Neuronal stem cell (in vitro differentiated cells): Measurements from ENCODE around the gene DYNLRB2.

Source experiments
- DNase-seq: peaks from one replicate; pipeline ENCODE4 v3.0.0-alpha.2; 2013; ENCODE audit warnings: low spot score
- H2AFZ ChIP-seq: one replicate; pipeline ENCODE4 v1.6.1; 2013; ENCODE audit warnings: mild to moderate bottlenecking, low read length, inconsistent platforms
- H2AK5ac ChIP-seq: 2 replicates; pipeline ENCODE4 v1.6.1; 2013; ENCODE audit warnings: low read depth, mild to moderate bottlenecking, inconsistent platforms, low read length, moderate library complexity, mixed read lengths
- H2BK120ac ChIP-seq: 2 replicates; pipeline ENCODE4 v1.6.1; 2013; ENCODE audit warnings: low read depth, mild to moderate bottlenecking, inconsistent platforms, low read length, moderate library complexity, mixed read lengths
- H2BK12ac ChIP-seq: one replicate; pipeline ENCODE4 v1.6.1; 2013; ENCODE audit warnings: low read length, inconsistent platforms
- H2BK15ac ChIP-seq: 2 replicates; pipeline ENCODE4 v1.6.1; 2013; ENCODE audit warnings: mild to moderate bottlenecking, low read length, inconsistent platforms, mixed read lengths
- H2BK5ac ChIP-seq: one replicate; pipeline ENCODE4 v1.6.1; 2013; ENCODE audit warnings: inconsistent platforms, mild to moderate bottlenecking, low read length, moderate library complexity
- H3K14ac ChIP-seq: one replicate; pipeline ENCODE4 v1.6.1; 2013; ENCODE audit warnings: low read length, inconsistent platforms
- H3K18ac ChIP-seq: 2 replicates; pipeline ENCODE4 v1.6.1; 2013; ENCODE audit warnings: low read length, inconsistent platforms
- H3K23ac ChIP-seq: 2 replicates; pipeline ENCODE4 v1.6.1; 2013; ENCODE audit warnings: low read depth, mild to moderate bottlenecking, mixed read lengths, low read length, inconsistent platforms; ENCODE audit not compliant: poor library complexity
- H3K27ac ChIP-seq: replicated peaks from 3 replicates; pipeline ENCODE4 v1.5.1; 2013; ENCODE audit warnings: low read length, inconsistent platforms
- H3K27me3 ChIP-seq, 3 experiments: 2 replicates each; pipeline ENCODE4 v1.6.1; 2013; ENCODE audit warnings: low read length in 3 of 3, mild to moderate bottlenecking in 2 of 3, inconsistent platforms in 1 of 3, low read depth in 1 of 3, mixed read lengths in 1 of 3, moderate library complexity in 1 of 3; ENCODE audit not compliant: control insufficient read depth in 3 of 3, insufficient read depth in 3 of 3
- H3K36me3 ChIP-seq, 2 donors: replicated peaks in 1 of 2; 2 replicates each; pipeline ENCODE4 v1.6.1; 2013; ENCODE audit warnings: low read length in 2 of 2; ENCODE audit not compliant: control insufficient read depth in 2 of 2, insufficient read depth in 2 of 2
- H3K4ac ChIP-seq: 2 replicates; pipeline ENCODE4 v1.6.1; 2013; ENCODE audit warnings: inconsistent platforms, mild to moderate bottlenecking, low read length, moderate library complexity
- H3K4me1 ChIP-seq, 2 donors: 1 replicate in 1 of 2; 2 replicates in 1 of 2; pipeline ENCODE4 v1.6.1; 2013; ENCODE audit warnings: low read length in 2 of 2, low read depth in 1 of 2; ENCODE audit not compliant: control insufficient read depth in 2 of 2, insufficient read depth in 1 of 2
- H3K4me2 ChIP-seq: one replicate; pipeline ENCODE4 v1.6.1; 2013; ENCODE audit warnings: mild to moderate bottlenecking, low read length, inconsistent platforms; ENCODE audit not compliant: insufficient read depth, poor library complexity, severe bottlenecking
- H3K4me3 ChIP-seq, 2 donors: 2 replicates each; pipeline ENCODE4 v1.5.1; 2013; ENCODE audit warnings: low read length in 2 of 2, mild to moderate bottlenecking in 2 of 2, inconsistent platforms in 1 of 2, moderate library complexity in 1 of 2
- H3K79me1 ChIP-seq: one replicate; pipeline ENCODE4 v1.6.1; 2013; ENCODE audit warnings: low read depth, mild to moderate bottlenecking, inconsistent platforms, low read length, moderate library complexity
- H3K9ac ChIP-seq: one replicate; pipeline ENCODE4 v1.6.1; 2013; ENCODE audit warnings: mild to moderate bottlenecking, low read depth, low read length, inconsistent platforms; ENCODE audit not compliant: poor library complexity
- H3K9me3 ChIP-seq, 2 donors: replicated peaks in 1 of 2; 2 replicates each; pipeline versions ENCODE3 to v1.6.1; 2013; ENCODE audit warnings: low read length in 2 of 2, mild to moderate bottlenecking in 2 of 2, inconsistent platforms in 1 of 2, low read depth in 1 of 2, mixed read lengths in 1 of 2, moderate library complexity in 1 of 2; ENCODE audit not compliant: control insufficient read depth in 2 of 2, insufficient read depth in 1 of 2
- H4K8ac ChIP-seq: one replicate; pipeline ENCODE4 v1.6.1; 2013; ENCODE audit warnings: low read depth, mild to moderate bottlenecking, inconsistent platforms, low read length, moderate library complexity
- H4K91ac ChIP-seq: one replicate; pipeline ENCODE4 v1.6.1; 2013; ENCODE audit warnings: low read length, low read depth, mild to moderate bottlenecking, inconsistent platforms; ENCODE audit not compliant: poor library complexity
- WGBS, 2 donors: extraction: QIAGEN DNeasy Blood & Tissue Kit; methylation state at CpG; one replicate each; pipeline ENCODE4 v1.1.7; 2013; ENCODE audit warnings: missing lambda C conversion rate in 2 of 2, mixed read lengths in 1 of 2; ENCODE audit not compliant: insufficient read length in 2 of 2, insufficient replicate concordance in 1 of 2; ENCODE audit errors: extremely low coverage in 2 of 2; 5-methylcytosine and 5-hydroxymethylcytosine counted together

Gene DYNLRB2

DNA sequence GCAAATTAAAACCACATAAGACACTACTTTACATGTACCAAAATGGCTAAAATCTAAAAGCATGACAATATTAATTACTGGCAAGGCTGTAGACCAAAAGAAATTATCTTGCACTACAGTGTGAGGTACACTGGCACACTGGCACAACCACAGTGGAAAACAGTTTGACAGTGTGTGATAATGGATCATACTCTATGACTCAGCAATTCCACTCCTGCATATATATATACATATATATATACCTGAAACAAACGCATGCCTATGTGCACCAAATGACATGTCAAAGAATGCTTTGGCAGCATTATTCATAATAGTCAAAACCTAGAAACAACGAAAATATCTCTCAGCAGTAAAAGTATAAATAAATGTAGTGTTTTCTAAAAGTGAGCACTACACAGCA is 4.6 kb upstream of the DYNLRB2 start:
- no peaks in the 10 kb centered on the region for H3K27me3 ChIP-seq

DNA sequence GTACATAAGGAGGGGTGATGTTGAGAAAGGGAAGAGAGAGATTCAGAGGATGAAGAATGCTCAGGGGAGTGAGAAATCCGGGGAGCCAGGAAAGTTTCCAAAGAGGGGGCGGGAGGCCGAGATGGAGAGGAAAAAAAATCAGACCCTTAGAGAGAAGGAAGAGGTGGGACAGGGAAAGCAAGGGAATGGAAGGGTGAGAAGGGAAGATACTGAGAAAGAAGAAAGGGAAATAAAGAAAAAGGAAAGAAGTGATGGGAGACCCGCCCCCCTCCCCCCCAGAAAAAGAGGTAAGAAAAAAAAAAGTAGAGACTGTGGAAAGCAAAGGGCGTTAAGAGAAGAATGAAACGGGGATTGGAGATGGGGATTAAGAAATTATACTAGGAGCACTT is 507 bp downstream of the DYNLRB2 start:
- H2BK120ac ChIP-seq, result no peak overlapping the region
- no peak overlapping the region for H3K4ac ChIP-seq
- H4K8ac ChIP-seq, result no peak overlapping the region
- no peaks in the 10 kb centered on the region for H3K36me3 ChIP-seq
- H3K4me2 ChIP-seq, result peak overlapping the region; percentile 86
- H3K4me1 ChIP-seq, result peaks cover 0 to 3% of the 10 kb centered on the region in 2 donors
- H3K79me1 ChIP-seq, result no peaks in the 10 kb centered on the region
- no peak overlapping the region for H2BK5ac ChIP-seq
- H2AFZ ChIP-seq, result peak overlapping the region; percentile 91
- peak overlapping the region; percentile 59 to 91 for H3K4me3 ChIP-seq
- H3K9ac ChIP-seq, result no peak overlapping the region
- H4K91ac ChIP-seq, result no peak overlapping the region
- DNase-seq, result no peak
- no peak overlapping the region for H2BK12ac ChIP-seq
- no peak overlapping the region for H2BK15ac ChIP-seq
- H3K18ac ChIP-seq, result no peak overlapping the region
- WGBS, 2 donors, result 100% methylated on average over 2 of the region's 6 CpGs; no CpG with 5 or more reads in 1 of the 2 donors
- H3K23ac ChIP-seq, result no peak overlapping the region
- no peaks in the 10 kb centered on the region for H3K27me3 ChIP-seq
- no peak overlapping the region for H3K14ac ChIP-seq
- no peaks in the 10 kb centered on the region for H3K9me3 ChIP-seq
- no peak overlapping the region for H2AK5ac ChIP-seq
- no peak overlapping the region for H3K27ac ChIP-seq

More for the DNA sequence above, 4.6 kb upstream of the DYNLRB2 start:
- Histone ChIP-seq H2BK12ac (no peak overlapping the region), H3K4ac (no peak overlapping the region), H3K79me1 (no peaks in the 10 kb centered on the region), H3K9me3 (no peaks in the 10 kb centered on the region), H3K27ac (no peak overlapping the region), H2AFZ (no peak overlapping the region), H2BK15ac (no peak overlapping the region), H3K14ac (no peak overlapping the region), H4K8ac (no peak overlapping the region), H2BK5ac (no peak overlapping the region), H3K4me1 (peaks cover 0 to 3% of the 10 kb centered on the region in 2 donors), H2BK120ac (no peak overlapping the region), H4K91ac (no peak overlapping the region), H3K36me3 (no peaks in the 10 kb centered on the region), H2AK5ac (no peak overlapping the region), H3K4me2 (no peak overlapping the region), H3K4me3 (no peak overlapping the region), H3K18ac (no peak overlapping the region), H3K23ac (no peak overlapping the region), H3K9ac (no peak overlapping the region)
- no peak for DNase-seq
- no CpG with 5 or more reads among the region's 2 CpGs for WGBS, 2 donors

GRCh38 chr16:80543162-80543561 is 2.4 kb downstream of the DYNLRB2 start:
- Histone ChIP-seq H2BK12ac (no peak overlapping the region), H3K9me3 (no peaks in the 10 kb centered on the region), H3K27me3 (no peaks in the 10 kb centered on the region), H3K23ac (no peak overlapping the region), H3K9ac (no peak overlapping the region), H3K4ac (no peak overlapping the region), H2BK15ac (no peak overlapping the region), H2AK5ac (no peak overlapping the region), H2BK120ac (no peak overlapping the region), H3K79me1 (no peaks in the 10 kb centered on the region), H2BK5ac (no peak overlapping the region), H3K27ac (no peak overlapping the region), H3K4me2 (no peak overlapping the region), H3K18ac (no peak overlapping the region), H3K36me3 (no peaks in the 10 kb centered on the region), H4K91ac (no peak overlapping the region), H3K4me1 (peaks cover 0 to 3% of the 10 kb centered on the region in 2 donors), H2AFZ (no peak overlapping the region), H3K14ac (no peak overlapping the region), H3K4me3 (no peak overlapping the region), H4K8ac (no peak overlapping the region)
- WGBS, 2 donors, result no CpG with 5 or more reads among the region's 2 CpGs
- DNase-seq, result no peak

GRCh38 chr16:80544326-80544725 is 3.5 kb downstream of the DYNLRB2 start:
- Histone ChIP-seq H3K14ac (no peak overlapping the region), H2AFZ (no peak overlapping the region), H3K36me3 (no peaks in the 10 kb centered on the region), H3K79me1 (no peaks in the 10 kb centered on the region), H3K4me3 (no peak overlapping the region), H3K4ac (no peak overlapping the region), H3K4me2 (no peak overlapping the region), H3K18ac (no peak overlapping the region), H3K9me3 (no peaks in the 10 kb centered on the region), H3K4me1 (peaks cover 0 to 3% of the 10 kb centered on the region in 2 donors), H2BK15ac (no peak overlapping the region), H3K27me3 (no peaks in the 10 kb centered on the region), H2BK5ac (no peak overlapping the region), H2AK5ac (no peak overlapping the region), H4K91ac (no peak overlapping the region), H4K8ac (no peak overlapping the region), H3K9ac (no peak overlapping the region), H2BK120ac (no peak overlapping the region), H2BK12ac (no peak overlapping the region), H3K23ac (no peak overlapping the region), H3K27ac (no peak overlapping the region)
- DNase-seq, result no peak
- WGBS, 2 donors, result no CpG with 5 or more reads among the region's 6 CpGs
